A549 (cell line): Measurements from ENCODE around the gene SLC24A3. TPM values are rescaled to one million over a fixed set of nuclear protein-coding genes. Genes with fewer than 3 reads are reported as not detected.

ENCODE experiments used
- ATAC-seq, 2 experiments: fragments of 200-7000 bp in 1 of 2; fragments of >200 bp in 1 of 2; cut with Nextera tagmentation in 1 of 2; cut with Tn5 transposase in 1 of 2; 3 replicates each; pipeline versions ENCODE4 v1.8.0 to v1.9.1; 2018 to 2020; ENCODE audit warnings: mild to moderate bottlenecking in 1 of 2, moderate library complexity in 1 of 2
- CTCF ChIA-PET: fragments of 300-600 bp; sonication (Branson Sonifier 250); formaldehyde crosslinking; extraction: SDS; loops from one replicate; lab custom pipeline; 2021; ENCODE audit warnings: antibody characterized with exemption, inconsistent platforms; lab: Yijun Ruan, JAX
- POLR2A ChIA-PET: fragments of 350-600 bp; formaldehyde crosslinking; extraction: SDS; loops from one replicate; lab custom pipeline; 2021; ENCODE audit warnings: antibody characterized with exemption, inconsistent platforms; lab: Yijun Ruan, JAX
- DNase-seq, 2 experiments: peaks; one replicate each; pipeline versions ENCODE4 v3.0.0 to v3.0.0-alpha.2; 2011 to 2016; ENCODE audit warnings: low read depth in 1 of 2, low spot score in 1 of 2
- FAIRE-seq: peaks from 2 replicates; lab custom pipeline; 2011; peaks lifted over from hg19 to GRCh38; lab: Jason Lieb, UNC
- H3K27ac ChIP-seq, 2 experiments: fragments of >200 bp; sonication (Bioruptor Twin); formaldehyde crosslinking; 3 replicates each; pipeline ENCODE4 v1.5.1; 2016 to 2017
- H3K4me1 ChIP-seq: fragments of >200 bp; sonication (Bioruptor Twin); formaldehyde crosslinking; 3 replicates; pipeline ENCODE4 v1.6.1; 2016
- H3K4me2 ChIP-seq: fragments of >200 bp; sonication (Bioruptor Twin); formaldehyde crosslinking; 3 replicates; pipeline ENCODE4 v1.6.1; 2016
- H3K4me3 ChIP-seq: fragments of >200 bp; sonication (Bioruptor Twin); formaldehyde crosslinking; 3 replicates; pipeline ENCODE4 v1.5.1; 2016
- H3K9me3 ChIP-seq: fragments of >200 bp; sonication (Bioruptor Twin); formaldehyde crosslinking; 3 replicates; pipeline ENCODE4 v1.6.1; 2016
- CEBPB ChIP-seq, 2 experiments: fragments of >200 bp in 1 of 2; sonication (Bioruptor Twin) in 1 of 2; formaldehyde crosslinking in 1 of 2; IDR thresholded peaks; 2 replicates each; pipeline ENCODE4 v1.6.1; 2012 to 2016
- CHD2 ChIP-seq: fragments of 150-350 bp; IDR thresholded peaks from 2 replicates; pipeline ENCODE4 v1.6.1; 2014; ENCODE audit warnings: low read length; ENCODE audit not compliant: partially characterized antibody
- CHD4 ChIP-seq: fragments of 200-600 bp; sonication (generic); IDR thresholded peaks from 2 replicates; pipeline ENCODE4 v1.6.1; 2016; ENCODE audit warnings: antibody characterized with exemption, mild to moderate bottlenecking, borderline replicate concordance
- EHMT2 ChIP-seq: fragments of 200-600 bp; sonication (generic); IDR thresholded peaks from 2 replicates; pipeline ENCODE4 v1.6.1; 2016; ENCODE audit warnings: antibody characterized with exemption, low read depth, mild to moderate bottlenecking, moderate library complexity
- FOSL2 ChIP-seq, 2 experiments: fragments of 450-650 bp in 1 of 2; fragments of >200 bp in 1 of 2; sonication (Bioruptor Twin) in 1 of 2; formaldehyde crosslinking; IDR thresholded peaks; 2 replicates each; pipeline versions ENCODE4 v1.5.0 to v1.6.1; 2016 to 2020; ENCODE audit warnings: mild to moderate bottlenecking in 1 of 2, moderate library complexity in 1 of 2
- HOXA7 ChIP-seq: fragments of 250-450 bp; sonication (Bioruptor Pico); IDR thresholded peaks from 2 replicates; pipeline ENCODE4 v1.5.0; 2020; ENCODE audit warnings: mild to moderate bottlenecking, moderate library complexity
- HOXB13 ChIP-seq: fragments of 250-450 bp; sonication (Bioruptor Pico); IDR thresholded peaks from 2 replicates; pipeline ENCODE4 v1.5.0; 2020; ENCODE audit warnings: low read depth, mild to moderate bottlenecking, moderate library complexity
- JUN ChIP-seq, 2 experiments: fragments of >200 bp; sonication (Bioruptor Twin); formaldehyde crosslinking; IDR thresholded peaks; 2 replicates in 1 of 2; 3 replicates in 1 of 2; pipeline ENCODE4 v1.6.1; 2016 to 2017
- NFE2L2 ChIP-seq: fragments of 150-350 bp; conservative IDR thresholded peaks from 2 replicates; pipeline ENCODE4 v1.6.1; 2014; ENCODE audit warnings: low read length
- NR3C1 ChIP-seq: fragments of >200 bp; sonication (Bioruptor Twin); formaldehyde crosslinking; IDR thresholded peaks from 3 replicates; pipeline ENCODE4 v1.6.1; 2017
- POLR2AphosphoS2 ChIP-seq: conservative IDR thresholded peaks from 2 replicates; pipeline ENCODE4 v1.6.1; 2012; ENCODE audit warnings: low read length, improper control_type of control experiment, inconsistent platforms
- RARB ChIP-seq: fragments of 250-450 bp; sonication (Bioruptor Pico); IDR thresholded peaks from 2 replicates; pipeline ENCODE4 v1.8.0; 2021; ENCODE audit warnings: mild to moderate bottlenecking, moderate library complexity
- RCOR1 ChIP-seq: fragments of 150-350 bp; IDR thresholded peaks from 2 replicates; pipeline ENCODE4 v1.6.1; 2014; ENCODE audit warnings: antibody characterized with exemption, low read length, low read depth
- TFCP2L1 ChIP-seq: fragments of 250-450 bp; sonication (Bioruptor Pico); IDR thresholded peaks from 2 replicates; pipeline ENCODE4 v1.5.0; 2021; ENCODE audit warnings: mild to moderate bottlenecking
- TP53 ChIP-seq: fragments of 250-450 bp; sonication (Bioruptor Pico); IDR thresholded peaks from 2 replicates; pipeline ENCODE4 v1.5.0; 2021; ENCODE audit warnings: mild to moderate bottlenecking, moderate library complexity
- ZC3H11A ChIP-seq: fragments of 450-650 bp; IDR thresholded peaks from 2 replicates; pipeline ENCODE4 v1.6.1; 2014; ENCODE audit warnings: antibody characterized with exemption, mild to moderate bottlenecking
- WGBS: methylation state at CpG from one replicate; pipeline ENCODE4 v1.1.6; 2017; ENCODE audit errors: missing lambda C conversion rate; 5-methylcytosine and 5-hydroxymethylcytosine counted together
- polyA plus RNA-seq, 4 experiments: library from polyadenylated mRNA; depleted of rRNA in 3 of 4; stranded (reverse); fragments of >200 nt; fragmentation: RNase III in 1 of 4; extraction: RNeasy Plus Mini Kit Qiagen cat#74134 plus additional on column Dnase treatment in 1 of 4; gene quantifications; 2 replicates in 3 of 4; 3 replicates in 1 of 4; pipeline ENCODE4 v1.2.3, GENCODE V29; 2011 to 2017
- TF ChIP-seq, protein P1 (sequence below): fragments of >200 bp; sonication (Bioruptor Twin); formaldehyde crosslinking; IDR thresholded peaks from 3 replicates; pipeline ENCODE4 v1.6.1; 2016
- TF ChIP-seq, protein P2 (sequence below): fragments of 450-650 bp; IDR thresholded peaks from 2 replicates; pipeline ENCODE4 v1.6.1; 2014; ENCODE audit warnings: antibody characterized with exemption
- TF ChIP-seq, protein P3 (sequence below): fragments of >200 bp; sonication (Bioruptor Twin); formaldehyde crosslinking; IDR thresholded peaks from 2 replicates; pipeline ENCODE4 v1.6.1; 2016

Gene SLC24A3
- polyA plus RNA-seq, 2 of the 4 experiments (the other 2 are of a cell fraction): 0.08 TPM; not detected in 1

DNA sequence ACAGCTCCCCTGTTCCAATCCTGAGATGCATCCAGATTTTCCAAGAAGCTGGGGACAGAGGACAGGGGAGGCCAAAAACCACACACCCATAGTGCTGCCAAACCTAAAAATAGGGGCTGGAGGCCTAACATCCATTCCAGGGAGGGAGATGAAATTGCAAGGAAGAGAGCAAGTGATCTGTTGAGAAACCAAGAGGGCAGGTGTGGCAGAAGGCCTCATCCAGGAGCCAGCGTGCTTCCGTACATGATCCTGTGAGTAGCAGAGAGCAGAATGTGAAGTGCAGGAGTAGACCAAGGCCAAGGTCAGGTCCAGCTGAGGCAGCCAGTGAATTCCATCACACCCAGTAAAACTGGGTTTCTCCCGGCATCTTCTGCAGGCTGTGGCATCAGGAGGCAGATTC, 377.9 kb downstream of the SLC24A3 start:
- no peak overlapping the region for H3K4me2 ChIP-seq
- no peak for DNase-seq
- no peak overlapping the region for H3K27ac ChIP-seq
- TF ChIP-seq JUN (IDR thresholded peaks at IDR 0.05) (no peak), CHD2 (no peak), TP53 (CRISPR knock-in tag) (no peak), RARB (CRISPR knock-in tag) (no peak), NFE2L2 (no peak), TFCP2L1 (no peak), ZC3H11A (no peak)
- TF ChIP-seq, protein P1, sequence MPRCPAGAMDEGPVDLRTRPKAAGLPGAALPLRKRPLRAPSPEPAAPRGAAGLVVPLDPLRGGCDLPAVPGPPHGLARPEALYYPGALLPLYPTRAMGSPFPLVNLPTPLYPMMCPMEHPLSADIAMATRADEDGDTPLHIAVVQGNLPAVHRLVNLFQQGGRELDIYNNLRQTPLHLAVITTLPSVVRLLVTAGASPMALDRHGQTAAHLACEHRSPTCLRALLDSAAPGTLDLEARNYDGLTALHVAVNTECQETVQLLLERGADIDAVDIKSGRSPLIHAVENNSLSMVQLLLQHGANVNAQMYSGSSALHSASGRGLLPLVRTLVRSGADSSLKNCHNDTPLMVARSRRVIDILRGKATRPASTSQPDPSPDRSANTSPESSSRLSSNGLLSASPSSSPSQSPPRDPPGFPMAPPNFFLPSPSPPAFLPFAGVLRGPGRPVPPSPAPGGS: no peak
- TF ChIP-seq, protein P2, sequence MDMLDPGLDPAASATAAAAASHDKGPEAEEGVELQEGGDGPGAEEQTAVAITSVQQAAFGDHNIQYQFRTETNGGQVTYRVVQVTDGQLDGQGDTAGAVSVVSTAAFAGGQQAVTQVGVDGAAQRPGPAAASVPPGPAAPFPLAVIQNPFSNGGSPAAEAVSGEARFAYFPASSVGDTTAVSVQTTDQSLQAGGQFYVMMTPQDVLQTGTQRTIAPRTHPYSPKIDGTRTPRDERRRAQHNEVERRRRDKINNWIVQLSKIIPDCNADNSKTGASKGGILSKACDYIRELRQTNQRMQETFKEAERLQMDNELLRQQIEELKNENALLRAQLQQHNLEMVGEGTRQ: no peak
- ChIA-PET CTCF (interaction anchor here (0.8 to 1.2 kb wide), 5 partner anchors 9 to 103 kb away, joined by 3 to 4 read pairs (median 3); no protein-coding TSS in a partner anchor), POLR2A (no interaction called here)
- H3K4me3 ChIP-seq: no peak overlapping the region
- no peak for FAIRE-seq
- WGBS: 42% methylated on average over 3 of the region's 3 CpGs
- no peaks in the 10 kb centered on the region for H3K4me1 ChIP-seq
- no peak for ATAC-seq
- no peaks in the 10 kb centered on the region for H3K9me3 ChIP-seq

DNA sequence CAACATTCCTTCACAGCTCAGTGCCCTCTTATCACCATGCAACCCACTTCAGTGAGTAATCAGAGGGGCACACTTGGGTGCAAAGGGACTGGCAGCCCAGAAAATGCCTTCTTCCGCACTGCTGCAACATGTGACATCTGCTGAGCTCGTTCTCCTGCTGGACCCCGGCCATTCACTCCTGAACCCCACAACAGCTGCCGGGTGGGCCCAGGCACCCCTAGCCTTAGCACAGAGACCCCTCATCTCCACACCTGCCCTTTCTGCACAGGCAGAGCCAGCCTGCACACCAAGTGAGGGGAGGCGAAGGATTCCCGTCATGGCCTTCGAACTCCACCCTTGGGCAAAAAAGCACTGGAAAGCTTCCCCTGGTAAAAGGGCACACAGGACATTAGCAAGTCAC, 381.3 kb downstream of the SLC24A3 start:
- H3K4me1 ChIP-seq: no peaks in the 10 kb centered on the region
- H3K27ac ChIP-seq: no peak overlapping the region
- 47% methylated on average over 7 of the region's 7 CpGs for WGBS
- no peak overlapping the region for H3K4me3 ChIP-seq
- FAIRE-seq: no peak
- TF ChIP-seq, protein P3, sequence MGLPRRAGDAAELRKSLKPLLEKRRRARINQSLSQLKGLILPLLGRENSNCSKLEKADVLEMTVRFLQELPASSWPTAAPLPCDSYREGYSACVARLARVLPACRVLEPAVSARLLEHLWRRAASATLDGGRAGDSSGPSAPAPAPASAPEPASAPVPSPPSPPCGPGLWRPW: no peak
- TF ChIP-seq RCOR1 (no peak), TP53 (CRISPR knock-in tag) (no peak), EHMT2 (no peak), NR3C1 (no peak)
- DNase-seq: no peak
- ChIA-PET CTCF (interaction anchor here (1.0 to 1.4 kb wide), 3 partner anchors 11 to 68 kb away, joined by 3 to 6 read pairs (median 4); no protein-coding TSS in a partner anchor), POLR2A (no interaction called here)
- no peak for ATAC-seq
- no peak overlapping the region for H3K4me2 ChIP-seq
- no peaks in the 10 kb centered on the region for H3K9me3 ChIP-seq

DNA sequence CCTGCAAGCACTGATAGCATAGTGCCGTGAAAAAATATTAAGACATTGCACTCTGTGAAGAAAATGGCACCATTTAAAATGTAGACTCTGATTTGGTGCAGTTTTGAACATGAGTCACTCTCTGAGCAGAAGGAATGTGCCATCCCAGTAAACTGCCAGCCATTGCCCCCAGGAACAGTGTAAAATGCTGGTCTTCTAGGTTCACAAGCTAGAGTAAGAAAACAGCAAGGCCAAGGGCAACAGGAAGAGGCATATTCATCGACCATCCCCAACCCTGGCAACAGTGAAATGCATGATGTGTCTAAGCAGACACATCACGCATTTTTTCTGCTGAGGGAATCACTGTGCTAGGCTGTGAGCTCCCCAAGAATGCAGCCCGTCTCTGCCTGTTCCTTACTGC, 382.5 kb downstream of the SLC24A3 start:
- Histone ChIP-seq H3K4me1 (no peaks in the 10 kb centered on the region), H3K9me3 (no peaks in the 10 kb centered on the region), H3K4me3 (no peak overlapping the region), H3K27ac (no peak overlapping the region), H3K4me2 (no peak overlapping the region)
- TF ChIP-seq, protein P3: no peak
- no peak for TF ChIP-seq HOXA7 (CRISPR knock-in tag)
- TF ChIP-seq, protein P1: no peak
- TF ChIP-seq CEBPB (IDR thresholded peaks at IDR 0.05): no peak
- TF ChIP-seq, protein P2: no peak
- no peak for TF ChIP-seq TFCP2L1
- TF ChIP-seq CHD4: no peak
- TF ChIP-seq POLR2AphosphoS2: no peak
- TF ChIP-seq FOSL2 (IDR thresholded peaks at IDR 0.05): no peak
- no peak for TF ChIP-seq FOSL2 (CRISPR knock-in tag; IDR thresholded peaks at IDR 0.05)
- no peak for TF ChIP-seq HOXB13 (CRISPR knock-in tag)
- WGBS: 3% methylated on average over 4 of the region's 4 CpGs
- FAIRE-seq (no peak), ATAC-seq (no peak), DNase-seq (no peak)
- ChIA-PET CTCF (interaction anchor here (1.2 to 3.1 kb wide), 2 partner anchors 12 to 15 kb away, joined by 4 to 11 read pairs; no protein-coding TSS in a partner anchor), POLR2A (no interaction called here)
